GM21447 (cell line): ENCODE data around the gene PRSS53.

Experiments used
- ATAC-seq: cut with Tn5 transposase; IDR thresholded peaks from one replicate; pipeline ENCODE4 v1.9.1; 2021; ENCODE audit not compliant: unreplicated experiment

PRSS53 gene

DNA sequence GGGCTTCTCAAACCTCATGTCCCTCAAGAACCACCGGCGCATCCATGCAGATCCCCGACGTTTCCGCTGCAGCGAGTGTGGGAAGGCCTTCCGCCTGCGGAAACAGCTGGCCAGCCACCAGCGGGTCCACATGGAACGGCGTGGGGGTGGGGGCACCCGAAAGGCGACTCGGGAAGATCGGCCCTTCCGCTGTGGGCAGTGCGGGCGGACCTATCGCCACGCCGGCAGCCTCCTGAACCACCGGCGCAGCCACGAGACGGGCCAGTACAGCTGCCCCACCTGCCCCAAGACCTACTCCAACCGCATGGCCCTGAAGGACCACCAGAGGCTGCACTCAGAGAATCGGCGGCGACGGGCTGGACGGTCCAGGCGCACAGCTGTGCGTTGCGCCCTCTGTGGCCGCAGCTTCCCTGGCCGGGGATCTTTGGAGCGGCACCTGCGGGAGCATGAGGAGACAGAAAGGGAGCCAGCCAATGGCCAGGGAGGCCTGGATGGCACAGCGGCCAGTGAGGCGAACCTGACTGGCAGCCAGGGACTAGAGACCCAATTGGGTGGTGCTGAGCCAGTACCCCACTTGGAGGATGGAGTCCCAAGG, 8.6 kb downstream of the PRSS53 start:
- no peak for ATAC-seq

DNA sequence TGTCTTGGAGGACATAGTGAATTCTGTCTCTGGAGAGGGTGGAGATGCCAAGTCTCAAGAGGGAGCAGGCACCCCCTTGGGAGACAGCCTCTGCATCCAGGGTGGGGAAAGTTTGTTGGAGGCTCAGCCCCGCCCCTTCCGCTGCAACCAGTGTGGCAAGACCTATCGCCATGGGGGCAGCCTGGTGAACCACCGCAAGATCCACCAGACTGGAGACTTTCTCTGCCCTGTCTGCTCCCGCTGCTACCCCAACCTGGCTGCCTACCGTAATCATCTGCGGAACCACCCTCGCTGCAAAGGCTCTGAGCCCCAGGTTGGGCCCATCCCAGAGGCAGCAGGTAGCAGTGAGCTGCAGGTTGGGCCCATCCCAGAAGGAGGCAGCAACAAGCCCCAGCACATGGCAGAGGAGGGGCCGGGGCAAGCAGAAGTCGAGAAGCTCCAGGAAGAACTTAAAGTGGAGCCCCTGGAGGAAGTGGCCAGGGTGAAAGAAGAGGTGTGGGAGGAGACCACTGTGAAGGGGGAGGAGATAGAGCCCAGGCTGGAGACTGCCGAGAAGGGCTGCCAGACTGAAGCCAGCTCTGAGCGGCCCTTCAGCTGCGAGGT, 9.3 kb downstream of the PRSS53 start:
- ATAC-seq = no peak

DNA sequence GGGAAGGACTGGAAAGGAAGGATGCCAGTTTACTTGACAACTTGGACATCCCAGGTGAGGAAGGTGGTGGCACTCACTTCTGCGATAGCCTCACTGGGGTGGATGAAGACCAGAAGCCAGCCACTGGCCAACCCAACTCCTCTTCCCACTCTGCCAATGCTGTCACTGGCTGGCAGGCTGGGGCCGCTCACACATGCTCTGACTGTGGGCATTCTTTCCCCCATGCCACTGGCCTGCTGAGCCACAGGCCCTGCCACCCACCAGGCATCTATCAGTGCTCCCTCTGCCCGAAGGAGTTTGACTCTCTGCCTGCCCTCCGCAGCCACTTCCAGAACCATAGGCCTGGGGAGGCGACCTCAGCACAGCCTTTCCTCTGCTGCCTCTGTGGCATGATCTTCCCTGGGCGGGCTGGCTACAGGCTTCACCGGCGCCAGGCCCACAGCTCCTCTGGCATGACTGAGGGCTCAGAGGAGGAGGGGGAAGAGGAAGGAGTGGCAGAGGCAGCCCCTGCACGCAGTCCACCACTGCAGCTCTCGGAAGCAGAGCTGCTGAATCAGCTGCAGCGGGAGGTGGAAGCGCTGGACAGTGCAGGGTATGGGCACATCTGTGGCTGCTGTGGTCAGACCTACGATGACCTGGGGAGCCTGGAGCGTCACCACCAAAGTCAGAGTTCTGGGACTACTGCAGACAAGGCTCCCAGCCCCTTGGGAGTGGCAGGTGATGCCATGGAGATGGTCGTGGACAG, 10.0 kb downstream of the PRSS53 start:
- no peak for ATAC-seq

DNA sequence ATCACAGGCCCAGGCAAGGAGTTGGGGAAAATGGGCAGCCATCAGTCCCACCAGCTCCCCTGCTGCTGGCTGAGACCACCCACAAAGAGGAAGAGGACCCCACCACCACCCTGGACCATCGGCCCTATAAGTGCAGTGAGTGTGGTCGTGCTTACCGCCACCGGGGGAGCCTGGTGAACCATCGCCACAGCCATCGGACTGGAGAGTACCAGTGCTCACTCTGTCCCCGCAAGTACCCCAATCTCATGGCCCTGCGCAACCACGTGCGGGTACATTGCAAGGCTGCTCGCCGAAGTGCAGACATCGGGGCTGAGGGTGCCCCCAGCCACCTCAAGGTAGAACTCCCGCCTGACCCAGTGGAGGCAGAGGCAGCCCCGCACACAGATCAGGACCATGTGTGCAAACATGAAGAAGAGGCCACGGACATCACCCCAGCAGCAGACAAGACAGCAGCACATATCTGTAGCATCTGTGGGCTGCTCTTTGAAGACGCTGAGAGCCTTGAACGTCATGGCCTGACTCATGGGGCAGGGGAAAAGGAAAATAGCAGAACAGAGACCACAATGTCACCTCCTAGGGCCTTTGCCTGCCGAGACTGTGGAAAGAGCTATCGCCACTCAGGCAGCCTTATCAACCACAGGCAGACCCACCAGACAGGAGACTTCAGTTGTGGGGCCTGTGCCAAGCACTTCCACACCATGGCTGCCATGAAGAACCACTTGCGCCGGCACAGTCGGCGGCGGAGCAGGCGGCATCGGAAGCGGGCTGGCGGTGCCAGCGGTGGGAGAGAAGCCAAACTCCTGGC, 10.9 kb downstream of the PRSS53 start:
- ATAC-seq = no peak

DNA sequence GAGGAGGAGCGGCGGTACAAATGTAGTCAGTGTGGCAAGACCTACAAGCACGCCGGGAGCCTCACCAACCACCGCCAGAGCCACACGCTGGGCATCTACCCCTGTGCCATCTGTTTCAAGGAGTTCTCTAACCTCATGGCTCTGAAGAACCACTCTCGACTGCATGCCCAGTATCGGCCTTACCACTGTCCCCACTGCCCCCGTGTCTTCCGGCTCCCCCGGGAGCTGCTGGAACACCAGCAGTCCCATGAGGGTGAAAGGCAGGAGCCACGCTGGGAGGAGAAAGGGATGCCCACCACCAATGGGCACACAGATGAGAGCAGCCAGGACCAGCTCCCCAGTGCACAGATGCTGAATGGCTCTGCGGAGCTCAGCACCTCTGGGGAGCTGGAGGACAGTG, 11.7 kb downstream of the PRSS53 start:
- ATAC-seq = no peak

DNA sequence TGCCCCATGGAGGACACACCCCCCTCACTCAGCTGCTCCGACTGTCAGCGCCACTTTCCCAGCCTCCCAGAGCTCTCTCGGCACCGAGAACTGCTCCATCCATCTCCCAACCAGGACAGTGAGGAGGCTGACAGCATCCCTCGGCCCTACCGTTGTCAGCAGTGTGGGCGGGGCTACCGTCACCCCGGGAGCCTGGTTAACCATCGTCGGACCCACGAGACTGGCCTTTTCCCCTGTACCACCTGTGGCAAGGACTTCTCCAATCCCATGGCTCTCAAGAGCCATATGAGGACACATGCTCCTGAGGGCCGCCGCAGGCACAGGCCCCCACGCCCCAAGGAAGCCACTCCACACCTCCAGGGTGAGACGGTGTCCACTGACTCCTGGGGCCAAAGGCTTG, 12.4 kb downstream of the PRSS53 start:
- ATAC-seq = no peak

DNA sequence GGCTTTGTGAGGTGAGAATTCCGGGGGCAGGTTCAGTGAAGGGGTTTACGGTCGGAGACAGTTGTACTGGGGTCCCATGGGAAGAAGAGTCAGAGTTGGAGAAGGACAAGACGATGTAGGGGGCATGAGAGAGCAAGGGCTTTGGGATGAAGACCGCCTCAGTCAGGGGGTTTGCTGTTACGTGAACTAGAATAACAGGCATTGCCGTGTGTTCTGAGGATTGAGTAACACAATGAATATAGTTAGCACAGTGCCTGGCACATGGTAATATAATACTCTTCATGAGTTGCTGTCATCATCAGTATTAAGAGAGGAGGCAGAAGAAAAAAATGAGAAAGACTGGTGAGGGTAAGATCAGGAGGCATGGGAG, 13.9 kb downstream of the PRSS53 start:
- ATAC-seq = no peak

DNA sequence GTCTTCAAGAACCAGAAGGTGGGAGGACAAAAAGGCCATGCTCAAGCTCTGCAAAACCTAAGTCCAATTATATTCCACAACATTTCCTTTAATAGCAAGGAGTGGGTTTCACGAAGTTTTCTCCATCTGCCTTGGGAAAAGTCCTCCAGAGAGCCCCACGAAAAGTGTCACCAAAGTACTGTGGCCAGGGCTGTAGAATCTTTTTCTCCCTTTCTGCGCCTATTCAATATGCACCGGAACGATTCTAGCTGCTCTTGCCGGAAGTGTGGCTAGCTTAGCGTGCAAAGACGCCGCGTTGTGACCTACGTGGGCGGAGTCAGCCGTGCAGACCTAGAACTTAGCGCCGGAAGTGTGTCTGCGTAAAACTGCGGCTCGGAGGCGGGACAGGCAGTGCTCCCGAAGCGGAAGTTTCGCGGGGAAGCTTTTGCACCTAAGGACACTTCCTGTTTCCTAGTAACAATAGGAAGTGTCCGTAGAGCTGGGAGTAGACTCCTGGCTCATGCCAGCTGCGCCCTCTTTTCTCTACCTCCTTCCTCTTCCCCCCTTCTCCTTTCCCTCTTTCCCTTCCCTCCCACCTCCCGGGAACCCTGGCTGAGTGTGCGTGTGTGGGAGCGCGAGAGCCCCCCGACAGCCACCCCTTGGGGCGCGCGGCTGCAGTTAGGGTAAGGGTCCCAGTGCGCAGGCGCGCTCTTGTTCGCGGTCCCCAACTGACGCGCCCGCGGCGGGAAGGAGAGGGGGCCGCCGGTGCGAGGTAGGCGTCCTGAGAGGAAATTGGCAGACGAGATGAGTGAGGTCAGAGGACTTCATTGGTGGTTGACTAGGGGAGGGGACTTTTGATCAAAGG, 14.6 kb downstream of the PRSS53 start, which contains the start of the genes ZNF646 and ZNF668:
Gene ZNF646 (plus strand): TSS at position 453 of the 844 bp plus-strand sequence. CDS start 1,903 bp downstream, outside the sequence.
Gene ZNF668 (minus strand): TSS at position 271 of the 844 bp plus-strand sequence. CDS start 9,781 bp downstream, outside the sequence.
- peak; percentile 67 for ATAC-seq

DNA sequence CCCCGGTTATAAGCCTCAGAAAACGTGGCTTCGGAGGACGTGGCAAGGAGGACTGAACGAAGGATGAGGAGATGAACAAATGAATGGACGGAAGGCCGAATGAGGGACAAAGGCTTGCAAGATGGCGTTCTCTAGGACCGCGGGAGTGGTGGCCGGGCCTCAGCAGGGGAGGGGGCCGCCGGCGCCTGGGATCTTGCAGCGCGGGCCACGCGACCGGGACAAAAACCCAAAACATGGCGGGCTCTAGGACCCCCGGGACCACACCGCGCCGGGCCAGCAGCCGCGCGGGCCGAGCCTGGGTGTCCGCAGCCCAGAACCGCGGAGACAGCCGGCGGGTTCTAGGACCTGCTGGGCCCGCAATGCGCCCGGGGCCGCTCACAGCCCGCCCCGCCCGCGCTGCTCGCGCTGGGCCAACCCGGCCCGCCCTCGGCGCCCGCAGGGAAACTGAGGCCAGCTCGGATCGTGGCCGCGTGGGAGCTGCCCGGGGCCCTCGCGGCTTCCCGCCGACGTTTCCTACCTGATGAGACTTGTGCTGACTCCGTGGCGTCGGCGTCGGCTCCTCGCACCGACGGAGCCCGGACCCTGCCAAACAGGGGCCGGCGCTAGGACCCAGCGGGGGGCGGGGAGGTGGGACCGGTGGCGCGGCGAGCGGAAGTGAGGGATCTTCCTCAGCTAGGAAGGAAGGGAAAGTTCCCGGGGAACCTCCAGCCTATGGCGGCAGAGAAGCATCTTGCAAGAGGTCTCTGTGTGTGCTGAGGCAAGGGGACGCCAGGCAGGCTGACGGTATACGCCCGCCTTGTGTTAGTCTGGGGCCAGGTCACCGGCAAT, 15.4 kb downstream of the PRSS53 start:
- ATAC-seq = peak; percentile 52

DNA sequence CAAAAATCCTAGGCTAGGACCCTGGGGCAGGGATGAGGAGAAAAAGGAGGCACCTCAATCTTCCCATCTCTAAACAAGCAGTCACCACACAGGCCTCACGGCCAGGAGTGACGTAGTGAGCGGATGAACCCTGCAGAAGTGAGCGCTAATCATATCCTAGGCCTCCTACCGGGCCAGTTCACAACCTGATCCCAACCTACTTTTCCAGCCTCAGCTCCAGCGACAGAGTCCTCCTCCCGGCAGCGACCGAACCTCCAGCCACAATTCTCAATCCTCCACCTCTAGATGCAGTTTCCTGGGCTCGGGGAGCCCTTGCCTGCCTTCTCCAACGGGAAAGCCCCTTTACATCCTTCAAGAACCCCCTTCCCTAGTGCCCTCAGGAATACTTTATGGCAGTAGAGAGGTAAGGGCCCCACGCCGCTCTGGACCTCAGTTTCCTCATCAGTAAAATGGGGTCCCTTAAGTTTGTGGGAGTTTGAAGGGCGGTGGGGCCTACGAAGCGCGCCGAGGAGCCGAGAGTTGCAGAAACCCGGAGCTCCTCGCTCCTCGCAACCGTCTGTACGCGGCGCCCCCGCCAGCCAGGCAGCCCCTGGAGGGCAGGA, 16.1 kb downstream of the PRSS53 start:
- ATAC-seq = peak; percentile 1

DNA sequence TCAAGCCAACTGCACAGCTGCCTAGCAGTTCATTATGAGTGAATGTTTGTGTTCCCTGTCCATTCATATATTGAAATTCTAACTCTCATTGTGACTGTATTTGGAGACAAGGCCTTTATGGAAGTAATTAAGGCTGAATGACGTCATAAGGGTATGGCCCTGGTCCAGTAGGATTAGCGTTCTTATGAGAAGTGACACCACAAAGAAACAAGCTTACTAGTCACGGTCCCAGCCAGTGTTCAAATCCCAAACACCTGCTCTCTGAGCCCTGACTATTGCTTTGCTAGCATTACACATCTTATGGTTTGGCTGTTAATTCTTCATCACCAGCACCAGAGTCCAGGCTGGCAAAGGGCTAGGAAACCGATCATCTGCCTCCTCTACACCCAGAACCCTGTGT, 16.9 kb downstream of the PRSS53 start:
- ATAC-seq = no peak

DNA sequence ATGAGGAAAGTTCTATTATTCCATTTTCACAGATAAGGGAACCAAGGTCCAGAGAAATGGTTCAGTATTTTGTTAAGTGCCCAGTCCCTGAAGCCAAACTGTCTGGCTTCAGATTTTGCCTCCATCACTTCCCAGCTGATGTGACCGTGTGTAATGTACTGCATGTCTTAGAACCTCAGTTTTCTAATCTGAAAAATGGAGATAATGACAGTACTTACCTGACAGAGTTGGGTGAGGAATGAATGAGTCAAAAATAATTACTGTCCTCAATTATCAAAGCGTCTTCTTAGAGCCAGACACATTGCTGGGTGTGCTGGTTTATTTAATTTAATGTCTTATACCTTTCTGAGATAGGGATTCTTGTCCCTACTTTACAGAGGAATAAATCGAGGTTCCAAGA, 21.4 kb downstream of the PRSS53 start:
- no peak for ATAC-seq

DNA sequence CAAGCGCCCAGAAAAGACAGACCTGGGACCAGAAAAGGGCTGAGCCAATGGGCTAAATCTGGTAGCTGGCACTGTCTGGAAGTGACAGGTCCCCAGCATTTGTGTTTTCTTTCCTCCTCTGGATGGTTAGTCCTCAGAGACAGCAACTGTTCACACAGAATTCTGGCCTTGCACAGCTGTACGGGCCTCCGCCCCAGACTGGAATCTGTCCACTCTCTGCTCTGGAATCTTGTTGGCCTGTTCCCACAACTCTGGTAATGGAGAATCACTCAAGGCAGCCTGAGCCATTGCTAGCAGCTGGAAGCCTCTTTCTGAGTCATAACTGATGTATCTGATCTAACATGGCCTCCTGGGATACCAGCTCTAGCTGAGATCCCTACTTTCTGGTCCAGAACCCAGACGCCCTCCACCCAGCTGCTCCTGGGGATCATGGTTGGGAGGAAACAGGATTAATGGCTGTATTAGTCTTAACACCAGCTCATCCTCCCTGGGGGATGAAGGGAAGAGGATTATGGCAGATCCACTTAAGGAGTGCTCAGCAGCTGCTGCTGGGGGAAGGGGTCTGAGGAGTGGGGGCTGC, 23.8 kb downstream of the PRSS53 start:
- ATAC-seq = no peak

DNA sequence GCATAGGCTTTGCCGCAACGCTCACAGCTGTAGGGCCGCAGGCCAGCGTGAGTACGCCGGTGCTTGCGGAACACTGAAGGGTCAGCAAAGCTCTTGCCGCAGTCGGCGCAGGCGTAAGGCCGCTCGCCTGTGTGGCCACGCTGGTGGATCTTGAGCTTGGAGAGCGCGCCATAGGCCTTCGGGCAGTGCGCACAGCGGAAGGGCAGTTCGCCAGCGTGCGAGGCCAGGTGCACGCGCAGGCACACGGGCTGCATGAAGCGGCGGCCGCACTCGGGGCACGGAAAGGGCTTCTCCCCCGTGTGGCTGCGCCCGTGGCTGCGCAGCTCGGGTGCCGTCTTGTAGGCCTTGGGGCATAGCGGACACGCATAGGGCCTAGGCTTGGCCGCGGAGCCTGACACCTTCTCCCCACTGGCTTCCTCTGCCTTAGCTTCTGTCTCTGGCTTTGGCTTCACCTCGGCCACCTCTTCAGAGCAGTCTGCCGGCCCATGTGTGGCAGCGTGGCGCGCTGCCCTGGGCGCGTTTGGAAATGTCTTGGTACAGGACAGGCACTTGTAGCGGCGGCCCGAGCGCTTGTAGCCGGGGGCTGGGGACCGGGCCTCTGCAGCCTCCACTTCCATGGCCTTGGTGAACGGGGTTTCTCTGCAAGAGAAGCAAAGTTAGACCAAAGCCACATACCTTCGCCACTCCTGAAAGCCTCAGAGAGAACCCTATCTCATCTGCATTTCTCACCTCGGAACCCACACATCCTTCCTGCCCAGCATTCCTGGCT, 24.7 kb downstream of the PRSS53 start:
- ATAC-seq = no peak

DNA sequence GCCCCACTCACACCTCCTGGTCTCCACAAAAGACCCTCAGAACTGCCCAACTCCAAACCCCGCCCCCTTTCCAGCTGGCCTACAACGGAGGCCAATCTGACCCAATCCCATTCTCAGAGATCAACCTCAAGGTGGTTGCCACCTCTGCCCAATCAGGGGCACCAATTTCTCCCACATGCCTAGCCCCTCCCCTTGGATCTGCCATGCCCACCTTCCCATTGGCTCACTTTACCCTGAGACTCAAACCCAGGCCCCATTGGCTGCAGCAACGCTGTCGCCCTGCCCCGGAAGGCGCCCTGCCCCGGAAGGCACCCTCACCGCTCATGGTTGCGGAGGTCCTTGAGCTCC, 25.3 kb downstream of the PRSS53 start:
- no peak for ATAC-seq

DNA sequence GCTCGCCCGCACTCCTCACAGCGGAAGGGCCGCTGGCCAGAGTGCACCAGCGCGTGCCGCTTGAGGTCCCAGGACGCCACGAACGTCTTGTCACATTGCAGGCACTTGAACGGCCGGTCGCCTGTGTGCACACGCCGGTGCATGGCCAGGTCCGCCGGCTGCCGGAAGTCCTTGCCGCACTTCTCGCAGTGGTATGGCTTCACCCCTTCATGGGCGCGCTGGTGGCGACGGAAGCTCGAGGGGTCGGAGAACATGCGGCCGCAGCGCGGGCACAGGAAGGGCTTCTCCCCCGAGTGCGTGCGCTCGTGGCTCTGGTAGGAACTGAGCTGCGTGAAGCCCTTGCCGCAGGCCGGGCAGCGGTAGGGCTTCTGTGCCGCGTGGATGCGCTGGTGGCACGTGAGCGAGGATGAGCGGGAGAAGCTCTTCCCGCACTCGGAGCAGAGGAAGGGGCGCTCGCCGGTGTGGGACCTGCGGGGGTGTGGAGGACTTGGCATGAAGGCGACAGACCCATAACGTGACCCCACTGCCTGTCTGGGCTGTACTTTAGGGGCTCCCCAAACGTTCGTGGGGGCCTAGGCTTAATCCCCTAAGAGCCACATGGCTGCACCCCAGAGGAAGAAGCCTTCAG, 26.8 kb downstream of the PRSS53 start:
- no peak for ATAC-seq

DNA sequence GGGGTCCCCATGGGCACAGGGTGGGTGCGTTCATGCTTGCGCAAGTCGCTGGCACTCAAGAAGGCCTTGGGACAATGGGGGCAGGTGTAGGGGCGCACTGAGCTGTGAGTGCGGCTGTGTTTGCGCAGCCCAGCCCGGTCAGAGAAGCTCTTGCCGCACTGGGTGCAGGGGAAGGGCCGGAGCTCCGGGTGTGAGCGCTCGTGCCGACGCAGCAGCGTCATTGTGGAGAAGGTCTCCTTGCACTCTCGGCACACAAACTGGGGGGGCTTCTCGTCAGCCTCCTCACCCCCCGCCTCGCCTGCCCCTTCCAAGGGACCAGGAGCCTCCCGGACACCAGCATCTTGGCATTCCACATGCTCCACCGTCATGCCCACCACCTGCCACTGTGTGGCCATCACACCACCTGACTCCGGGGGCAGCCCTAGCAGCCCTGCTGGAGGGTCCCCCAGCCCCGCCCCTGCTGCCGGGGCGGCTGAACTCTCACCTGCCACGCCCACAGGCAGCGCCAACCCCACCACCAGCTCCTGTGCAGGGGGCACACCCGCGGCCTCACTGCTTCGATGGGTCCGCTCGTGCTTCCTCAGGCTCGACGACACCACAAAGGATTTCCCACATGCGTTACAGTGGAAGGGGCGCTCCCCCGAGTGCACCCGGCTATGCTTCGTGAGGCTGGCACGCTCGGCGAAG, 27.5 kb downstream of the PRSS53 start:
- no peak for ATAC-seq
